GM12878 (cell line): ENCODE measurements around the gene GMNN. TPM values are rescaled to one million over a fixed set of nuclear protein-coding genes. Genes with fewer than 3 reads are reported as not detected.

Experiments
- BACH1 ChIP-seq: fragments of 450-650 bp; IDR thresholded peaks from 2 replicates; pipeline ENCODE4 v1.6.1; 2017; ENCODE audit warnings: mild to moderate bottlenecking, borderline replicate concordance
- CBFB ChIP-seq: IDR thresholded peaks from 2 replicates; pipeline ENCODE4 v1.6.1; 2016; ENCODE audit warnings: antibody characterized with exemption, low read depth
- CBX5 ChIP-seq: sonication (generic); IDR thresholded peaks from 2 replicates; pipeline ENCODE4 v1.6.1; 2016; ENCODE audit warnings: low read depth, moderate library complexity, mild to moderate bottlenecking, inconsistent platforms
- CHD2 ChIP-seq: IDR thresholded peaks from 2 replicates; pipeline ENCODE4 v1.6.1; 2011; ENCODE audit warnings: low read depth, low read length, improper control_type of control experiment, borderline replicate concordance
- CHD4 ChIP-seq: fragments of 200-600 bp; sonication (generic); IDR thresholded peaks from 2 replicates; pipeline ENCODE4 v1.6.1; 2016; ENCODE audit warnings: mild to moderate bottlenecking
- E2F4 ChIP-seq: IDR thresholded peaks from 2 replicates; pipeline ENCODE4 v1.6.1; 2012; ENCODE audit warnings: low read depth, low read length, improper control_type of control experiment
- ETV6 ChIP-seq, 2 experiments: fragments of 450-650 bp in 1 of 2; IDR thresholded peaks in 1 of 2; conservative IDR thresholded peaks in 1 of 2; 2 replicates each; pipeline ENCODE4 v1.6.1; 2014; ENCODE audit warnings: antibody characterized with exemption in 1 of 2, borderline replicate concordance in 1 of 2, low read depth in 1 of 2, mild to moderate bottlenecking in 1 of 2, moderate library complexity in 1 of 2
- IKZF1 ChIP-seq: fragments of 450-650 bp; conservative IDR thresholded peaks from 2 replicates; pipeline ENCODE4 v1.6.1; 2017; ENCODE audit warnings: antibody characterized with exemption, mild to moderate bottlenecking
- KDM1A ChIP-seq: fragments of 200-600 bp; sonication (generic); IDR thresholded peaks from 2 replicates; pipeline ENCODE4 v1.6.1; 2016; ENCODE audit warnings: borderline replicate concordance
- MYC ChIP-seq: IDR thresholded peaks from 2 replicates; pipeline ENCODE4 v1.6.1; 2011; ENCODE audit warnings: mild to moderate bottlenecking, low read length, moderate library complexity, inconsistent platforms; ENCODE audit not compliant: insufficient read depth, insufficient replicate concordance, insufficient read length, severe bottlenecking
- NRF1 ChIP-seq: conservative IDR thresholded peaks from 2 replicates; pipeline ENCODE4 v1.6.1; 2011; ENCODE audit warnings: mild to moderate bottlenecking, low read depth, low read length, improper control_type of control experiment
- PBX3 ChIP-seq: IDR thresholded peaks from 2 replicates; pipeline ENCODE4 v1.6.1; 2011; ENCODE audit warnings: mild to moderate bottlenecking, low read depth, low read length, moderate library complexity; ENCODE audit not compliant: insufficient replicate concordance
- POLR2AphosphoS2 ChIP-seq: IDR thresholded peaks from 2 replicates; pipeline ENCODE4 v1.6.1; 2011; ENCODE audit warnings: low read depth, mild to moderate bottlenecking, low read length, improper control_type of control experiment, moderate library complexity
- POLR2AphosphoS5 ChIP-seq: IDR thresholded peaks from 2 replicates; pipeline ENCODE4 v1.6.1; 2011; ENCODE audit warnings: mild to moderate bottlenecking, low read length, inconsistent platforms
- REST ChIP-seq: IDR thresholded peaks from 2 replicates; pipeline ENCODE4 v1.6.1; 2012; ENCODE audit warnings: mild to moderate bottlenecking, low read depth, low read length
- RFX5 ChIP-seq: IDR thresholded peaks from 2 replicates; pipeline ENCODE4 v1.6.1; 2011; ENCODE audit warnings: low read depth, low read length, improper control_type of control experiment
- RUNX3 ChIP-seq: IDR thresholded peaks from 2 replicates; pipeline ENCODE4 v1.6.1; 2012; ENCODE audit warnings: low read length, inconsistent platforms
- SUZ12 ChIP-seq: fragments of 200-600 bp; sonication (generic); IDR thresholded peaks from one replicate; pipeline ENCODE4 v1.6.1; 2018; ENCODE audit warnings: antibody characterized with exemption, mild to moderate bottlenecking; ENCODE audit not compliant: unreplicated experiment
- TCF3 ChIP-seq: IDR thresholded peaks from 2 replicates; pipeline ENCODE4 v1.6.1; 2012; ENCODE audit warnings: low read depth, mild to moderate bottlenecking, low read length, borderline replicate concordance; ENCODE audit not compliant: insufficient read depth
- WRNIP1 ChIP-seq: IDR thresholded peaks from 2 replicates; pipeline ENCODE4 v1.6.1; 2011; ENCODE audit warnings: low read depth, low read length, improper control_type of control experiment, borderline replicate concordance
- polyA plus RNA-seq, 11 experiments: library from polyadenylated mRNA; depleted of rRNA in 4 of 11; unstranded in 6 of 11; stranded (reverse) in 5 of 11; fragments of >200 nt; fragmentation: Nextera tagmentation in 4 of 11; fragmentation: Illumina TruSeq in 1 of 11; extraction: Ambion mirVana in 4 of 11; extraction: Trizol in 1 of 11; gene quantifications; 1 replicate in 1 of 11; 2 replicates in 10 of 11; pipeline versions ENCODE4 v1.2.1 to v1.2.3, GENCODE V29; 2011 to 2016; ENCODE audit warnings: inconsistent platforms in 2 of 11, missing spikeins in 2 of 11, low read depth in 1 of 11
- total RNA-seq, 4 experiments: library from RNA; depleted of rRNA in 3 of 4; stranded (reverse); fragments of >200 nt in 3 of 4; fragmentation: Illumina TruSeq in 1 of 4; extraction: Trizol in 1 of 4; gene quantifications; 2 replicates each; pipeline versions ENCODE4 v1.2.1 to v1.2.3, GENCODE V29; 2013 to 2021
- TF ChIP-seq, protein P1 (sequence below): fragments of 450-650 bp; formaldehyde crosslinking; IDR thresholded peaks from 2 replicates; pipeline ENCODE4 v1.4.0; 2022; ENCODE audit warnings: mild to moderate bottlenecking, moderate library complexity

GMNN gene
- total and polyA plus RNA-seq, 10 of the 15 experiments (the other 5 are each of a cell fraction or from before 2014, with no cell fraction given): 51.9 to 153 (median 105) TPM

- no peak for TF ChIP-seq E2F4
- TF ChIP-seq RUNX3: peak; percentile 14; the same call in 1 of the 2 replicates
- peak; percentile 60 for TF ChIP-seq IKZF1
- TF ChIP-seq WRNIP1: no peak
- TF ChIP-seq CHD4: no peak
- TF ChIP-seq, protein P1, sequence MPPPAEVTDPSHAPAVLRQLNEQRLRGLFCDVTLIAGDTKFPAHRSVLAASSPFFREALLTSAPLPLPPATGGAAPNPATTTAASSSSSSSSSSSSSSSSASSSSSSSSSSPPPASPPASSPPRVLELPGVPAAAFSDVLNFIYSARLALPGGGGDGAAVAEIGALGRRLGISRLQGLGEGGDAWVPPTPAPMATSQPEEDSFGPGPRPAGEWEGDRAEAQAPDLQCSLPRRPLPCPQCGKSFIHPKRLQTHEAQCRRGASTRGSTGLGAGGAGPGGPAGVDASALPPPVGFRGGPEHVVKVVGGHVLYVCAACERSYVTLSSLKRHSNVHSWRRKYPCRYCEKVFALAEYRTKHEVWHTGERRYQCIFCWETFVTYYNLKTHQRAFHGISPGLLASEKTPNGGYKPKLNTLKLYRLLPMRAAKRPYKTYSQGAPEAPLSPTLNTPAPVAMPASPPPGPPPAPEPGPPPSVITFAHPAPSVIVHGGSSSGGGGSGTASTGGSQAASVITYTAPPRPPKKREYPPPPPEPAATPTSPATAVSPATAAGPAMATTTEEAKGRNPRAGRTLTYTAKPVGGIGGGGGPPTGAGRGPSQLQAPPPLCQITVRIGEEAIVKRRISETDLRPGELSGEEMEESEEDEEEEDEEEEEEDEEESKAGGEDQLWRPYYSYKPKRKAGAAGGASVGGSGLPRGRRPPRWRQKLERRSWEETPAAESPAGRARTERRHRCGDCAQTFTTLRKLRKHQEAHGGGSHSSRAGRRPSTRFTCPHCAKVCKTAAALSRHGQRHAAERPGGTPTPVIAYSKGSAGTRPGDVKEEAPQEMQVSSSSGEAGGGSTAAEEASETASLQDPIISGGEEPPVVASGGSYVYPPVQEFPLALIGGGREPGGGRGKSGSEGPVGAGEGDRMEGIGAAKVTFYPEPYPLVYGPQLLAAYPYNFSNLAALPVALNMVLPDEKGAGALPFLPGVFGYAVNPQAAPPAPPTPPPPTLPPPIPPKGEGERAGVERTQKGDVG: no peak
- no peak for TF ChIP-seq POLR2AphosphoS5
- no peak for TF ChIP-seq CBFB
- no peak for TF ChIP-seq REST
- no peak; the same call in 1 of the 2 replicates for TF ChIP-seq CBX5
- no peak for TF ChIP-seq NRF1
- no peak for TF ChIP-seq RFX5
- TF ChIP-seq TCF3: no peak
- no peak for TF ChIP-seq CHD2
- no peak for TF ChIP-seq KDM1A
- no peak for TF ChIP-seq PBX3
- no peak; the same call in 1 of the 2 replicates for TF ChIP-seq BACH1
- TF ChIP-seq SUZ12: no peak
- peak in 1 of 2 experiments; percentile 68; a peak in 2 of 4 replicates for TF ChIP-seq ETV6 (conservative IDR thresholded peaks at IDR 0.05 in 1 of 2, IDR thresholded peaks at IDR 0.05 in 1 of 2; ENCODE audit: borderline replicate concordance in 1 of 2, low read depth in 1 of 2)
- no peak for TF ChIP-seq POLR2AphosphoS2
- no peak for TF ChIP-seq MYC
Observed at GRCh38 chr6:24743265-24743943, 31.3 kb upstream of the GMNN start (continued).
